ENCODE results near the gene C9orf78.

GRCh38 chr9:129779560-129780190 lies 55.4 kb downstream of the C9orf78 start:
- TF ChIP-seq CTCF (IDR thresholded peaks at IDR 0.05; ENCODE audit: low read depth, low read length, missing input control): no peak
- no peak for TF ChIP-seq MAX (IDR thresholded peaks at IDR 0.05)
- no peak for TF ChIP-seq TAF1 (conservative IDR thresholded peaks at IDR 0.05)
- no peak for TF ChIP-seq RAD21 (IDR thresholded peaks at IDR 0.05)
- TF ChIP-seq REST (IDR thresholded peaks at IDR 0.05): no peak
- no peak for TF ChIP-seq JUND (IDR thresholded peaks at IDR 0.05)
- TF ChIP-seq FOXA1 (IDR thresholded peaks at IDR 0.05): no peak

Measured in liver (tissue), 3 donors.